Measurements from ENCODE around the gene P2RX3.

- TF ChIP-seq, protein P1, sequence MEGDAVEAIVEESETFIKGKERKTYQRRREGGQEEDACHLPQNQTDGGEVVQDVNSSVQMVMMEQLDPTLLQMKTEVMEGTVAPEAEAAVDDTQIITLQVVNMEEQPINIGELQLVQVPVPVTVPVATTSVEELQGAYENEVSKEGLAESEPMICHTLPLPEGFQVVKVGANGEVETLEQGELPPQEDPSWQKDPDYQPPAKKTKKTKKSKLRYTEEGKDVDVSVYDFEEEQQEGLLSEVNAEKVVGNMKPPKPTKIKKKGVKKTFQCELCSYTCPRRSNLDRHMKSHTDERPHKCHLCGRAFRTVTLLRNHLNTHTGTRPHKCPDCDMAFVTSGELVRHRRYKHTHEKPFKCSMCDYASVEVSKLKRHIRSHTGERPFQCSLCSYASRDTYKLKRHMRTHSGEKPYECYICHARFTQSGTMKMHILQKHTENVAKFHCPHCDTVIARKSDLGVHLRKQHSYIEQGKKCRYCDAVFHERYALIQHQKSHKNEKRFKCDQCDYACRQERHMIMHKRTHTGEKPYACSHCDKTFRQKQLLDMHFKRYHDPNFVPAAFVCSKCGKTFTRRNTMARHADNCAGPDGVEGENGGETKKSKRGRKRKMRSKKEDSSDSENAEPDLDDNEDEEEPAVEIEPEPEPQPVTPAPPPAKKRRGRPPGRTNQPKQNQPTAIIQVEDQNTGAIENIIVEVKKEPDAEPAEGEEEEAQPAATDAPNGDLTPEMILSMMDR (conservative IDR thresholded peaks at IDR 0.05; ENCODE audit: low read length), result no peak
- no peak for TF ChIP-seq EZH2phosphoT487 (IDR thresholded peaks at IDR 0.05; ENCODE audit: borderline replicate concordance, low read depth, low read length)
Measured at GRCh38 chr11:57320719-57321387, 17.3 kb upstream of the P2RX3 start.
